ENCODE data around the gene SEC61B. TPM values are rescaled to one million over a fixed set of nuclear protein-coding genes. Genes with fewer than 3 reads are reported as not detected.

Gene SEC61B
- total RNA-seq, 1 experiment from 2014 or later, result 167 TPM

GRCh38 chr9:99176527-99177013 lies 45.5 kb upstream of the SEC61B start:
- ChIA-PET CTCF (no interaction called here), POLR2A (no interaction called here)
- Mint-ChIP-seq H3K4me3 (no peak overlapping the region), H3K36me3 (no peaks in the 10 kb centered on the region), H3K27me3 (ENCODE audit: low read depth) (peaks cover 8% of the 10 kb centered on the region), H3K27ac (no peak overlapping the region), H3K4me1 (peaks cover 33% of the 10 kb centered on the region), H3K9me3 (no peaks in the 10 kb centered on the region)
- no peak for TF ChIP-seq ZNF232 (CRISPR knock-in tag; IDR thresholded peaks at IDR 0.05)
- TF ChIP-seq GTF2I (CRISPR knock-in tag; conservative IDR thresholded peaks at IDR 0.05), result no peak
- TF ChIP-seq RELA (CRISPR knock-in tag; IDR thresholded peaks at IDR 0.05; ENCODE audit: borderline replicate concordance), result no peak
- TF ChIP-seq JUN (CRISPR knock-in tag; IDR thresholded peaks at IDR 0.05), result no peak
- TF ChIP-seq USF2 (CRISPR knock-in tag; IDR thresholded peaks at IDR 0.05), result no peak
- TF ChIP-seq TCF7 (CRISPR knock-in tag; IDR thresholded peaks at IDR 0.05; ENCODE audit: low read depth), result no peak
- TF ChIP-seq FOXP1 (CRISPR knock-in tag; IDR thresholded peaks at IDR 0.05; ENCODE audit: borderline replicate concordance), result no peak
- no peak for TF ChIP-seq ZNF263 (CRISPR knock-in tag; IDR thresholded peaks at IDR 0.05; ENCODE audit: low read depth)
- no peak for TF ChIP-seq AR (CRISPR knock-in tag; IDR thresholded peaks at IDR 0.05)
- TF ChIP-seq HMGXB4 (CRISPR knock-in tag; IDR thresholded peaks at IDR 0.05), result no peak
- no peak for TF ChIP-seq ATF2 (CRISPR knock-in tag; IDR thresholded peaks at IDR 0.05; ENCODE audit: borderline replicate concordance, low read depth)
- no peak for TF ChIP-seq IRF2 (CRISPR knock-in tag; IDR thresholded peaks at IDR 0.05; ENCODE audit: borderline replicate concordance, low read depth)
- no peak for TF ChIP-seq SP1 (CRISPR knock-in tag; conservative IDR thresholded peaks at IDR 0.05)
- no peak for TF ChIP-seq ZNF425 (CRISPR knock-in tag; conservative IDR thresholded peaks at IDR 0.05)
- TF ChIP-seq USF1 (CRISPR knock-in tag; IDR thresholded peaks at IDR 0.05), result no peak
- TF ChIP-seq ZNF416 (CRISPR knock-in tag; IDR thresholded peaks at IDR 0.05), result no peak
- no peak for TF ChIP-seq CTCF (IDR thresholded peaks at IDR 0.05)
- TF ChIP-seq MLX (CRISPR knock-in tag; IDR thresholded peaks at IDR 0.05), result no peak
- TF ChIP-seq ZMAT4 (CRISPR knock-in tag; IDR thresholded peaks at IDR 0.05), result no peak
- TF ChIP-seq ETV6 (CRISPR knock-in tag; IDR thresholded peaks at IDR 0.05), result no peak
- ATAC-seq (no peak), DNase-seq (ENCODE audit: low spot score) (no peak)

All from WTC11 (cell line).